H1 (cell line): Measurements from ENCODE around the gene PRIMPOL. TPM values are rescaled to one million over a fixed set of nuclear protein-coding genes. Genes with fewer than 3 reads are reported as not detected.

Experiments
- CTCF ChIA-PET: fragments of 300-600 bp; sonication (Branson Sonifier 250); formaldehyde crosslinking; loops from one replicate; lab custom pipeline; 2021; ENCODE audit not compliant: partially characterized antibody; lab: Charles Lee
- POLR2A ChIA-PET: fragments of 300-600 bp; sonication (Branson Sonifier 250); formaldehyde crosslinking; loops from one replicate; lab custom pipeline; 2021; ENCODE audit warnings: inconsistent platforms; ENCODE audit not compliant: partially characterized antibody; lab: Charles Lee
- DNase-seq, 2 experiments: peaks; one replicate each; pipeline versions ENCODE4 v3.0.0 to v3.0.0-alpha.2; 2010 to 2022; ENCODE audit warnings: low spot score in 2 of 2, low read depth in 1 of 2, mixed read lengths in 1 of 2
- FAIRE-seq: peaks from 2 replicates; lab custom pipeline; 2011; peaks lifted over from hg19 to GRCh38; lab: Jason Lieb, UNC
- H2AFZ ChIP-seq: 2 replicates; pipeline ENCODE4 v1.8.1; 2012; ENCODE audit warnings: low read length, inconsistent platforms
- H2AK5ac ChIP-seq: 2 replicates; pipeline ENCODE4 v1.6.1; 2013; ENCODE audit warnings: low read depth, low read length
- H2BK120ac ChIP-seq: replicated peaks from 2 replicates; pipeline ENCODE3; 2013; ENCODE audit warnings: low read depth, low read length, inconsistent platforms
- H2BK12ac ChIP-seq: 2 replicates; pipeline ENCODE4 v1.6.1; 2013; ENCODE audit warnings: low read depth, low read length
- H2BK15ac ChIP-seq: 2 replicates; pipeline ENCODE4 v1.6.1; 2013; ENCODE audit warnings: low read length
- H2BK20ac ChIP-seq: 2 replicates; pipeline ENCODE4 v1.6.1; 2013; ENCODE audit warnings: low read length
- H2BK5ac ChIP-seq: 2 replicates; pipeline ENCODE4 v1.6.1; 2013; ENCODE audit warnings: low read depth, low read length
- H3K14ac ChIP-seq: 2 replicates; pipeline ENCODE4 v1.6.1; 2013; ENCODE audit warnings: inconsistent platforms; ENCODE audit not compliant: insufficient read length
- H3K18ac ChIP-seq: 2 replicates; pipeline ENCODE4 v1.6.1; 2013; ENCODE audit warnings: low read length; ENCODE audit errors: extremely low read depth
- H3K23ac ChIP-seq: 2 replicates; pipeline ENCODE4 v1.6.1; 2013; ENCODE audit warnings: inconsistent platforms; ENCODE audit not compliant: insufficient read length
- H3K23me2 ChIP-seq: 2 replicates; pipeline ENCODE4 v1.6.1; 2013; ENCODE audit warnings: low read depth, low read length
- H3K27ac ChIP-seq: 2 replicates; pipeline ENCODE4 v1.6.1; 2011; ENCODE audit warnings: low read depth, low read length, inconsistent platforms
- H3K27me3 ChIP-seq, 4 experiments: replicated peaks in 1 of 4; 1 replicate in 1 of 4; 2 replicates in 3 of 4; pipeline versions ENCODE4 v1.6.1 to v1.8.1; 2011 to 2013; ENCODE audit warnings: low read length in 3 of 4, mild to moderate bottlenecking in 3 of 4, inconsistent platforms in 2 of 4, mixed read lengths in 2 of 4, moderate library complexity in 1 of 4; ENCODE audit not compliant: control insufficient read depth in 3 of 4, insufficient read depth in 3 of 4; ENCODE audit errors: extremely low read depth in 1 of 4
- H3K36me3 ChIP-seq, 4 experiments: 2 replicates each; pipeline versions ENCODE4 v1.6.1 to v1.8.1; 2011 to 2013; ENCODE audit warnings: mild to moderate bottlenecking in 4 of 4, low read length in 3 of 4, moderate library complexity in 2 of 4, control low read depth in 1 of 4, inconsistent platforms in 1 of 4; ENCODE audit not compliant: insufficient read depth in 4 of 4, control insufficient read depth in 2 of 4
- H3K4ac ChIP-seq: replicated peaks from 2 replicates; pipeline ENCODE3; 2013; ENCODE audit warnings: low read length, low read depth, mixed read lengths, inconsistent platforms; ENCODE audit not compliant: insufficient read length
- H3K4me1 ChIP-seq, 4 experiments: replicated peaks in 1 of 4; 1 replicate in 1 of 4; 2 replicates in 3 of 4; pipeline versions ENCODE4 v1.6.1 to v1.8.1; 2011 to 2013; ENCODE audit warnings: low read length in 3 of 4, inconsistent platforms in 2 of 4, mixed read lengths in 1 of 4; ENCODE audit not compliant: insufficient read depth in 4 of 4, control insufficient read depth in 3 of 4
- H3K4me2 ChIP-seq, 2 experiments: 2 replicates each; pipeline versions ENCODE4 v1.6.1 to v1.8.1; 2011 to 2013; ENCODE audit warnings: low read depth in 2 of 2, low read length in 2 of 2, control low read depth in 1 of 2, inconsistent platforms in 1 of 2, mild to moderate bottlenecking in 1 of 2; ENCODE audit not compliant: insufficient read depth in 1 of 2
- H3K4me3 ChIP-seq, 4 experiments: fragments of 200-600, 300-600 bp in 1 of 4; sonication (generic), shearing (Covaris generic), sonication (Bioruptor Twin) in 1 of 4; 2 replicates each; pipeline versions ENCODE4 v1.5.1 to v1.8.1; 2011 to 2016; ENCODE audit warnings: low read length in 4 of 4, low read depth in 3 of 4, control low read depth in 2 of 4, inconsistent platforms in 2 of 4, mild to moderate bottlenecking in 2 of 4, mixed read lengths in 1 of 4, moderate library complexity in 1 of 4; ENCODE audit not compliant: insufficient read depth in 2 of 4; ENCODE audit errors: extremely low read depth in 1 of 4
- H3K56ac ChIP-seq: replicated peaks from 2 replicates; pipeline ENCODE3; 2013; ENCODE audit warnings: low read depth, mild to moderate bottlenecking, mixed read lengths, low read length, inconsistent platforms; ENCODE audit not compliant: insufficient read length
- H3K79me1 ChIP-seq: 2 replicates; pipeline ENCODE4 v1.6.1; 2013; ENCODE audit warnings: low read depth, low read length, control low read depth
- H3K79me2 ChIP-seq, 2 experiments: 2 replicates each; pipeline versions ENCODE4 v1.6.1 to v1.8.1; 2012 to 2013; ENCODE audit warnings: low read length in 2 of 2, mild to moderate bottlenecking in 2 of 2, inconsistent platforms in 1 of 2; ENCODE audit not compliant: insufficient read depth in 2 of 2, control insufficient read depth in 1 of 2
- H3K9ac ChIP-seq, 4 experiments: replicated peaks in 1 of 4; 1 replicate in 1 of 4; 2 replicates in 3 of 4; pipeline versions ENCODE4 v1.6.1 to v1.8.1; 2011 to 2013; ENCODE audit warnings: low read depth in 3 of 4, low read length in 3 of 4, control low read depth in 2 of 4, mild to moderate bottlenecking in 2 of 4, moderate library complexity in 2 of 4, inconsistent platforms in 1 of 4; ENCODE audit errors: extremely low read depth in 1 of 4
- H3K9me3 ChIP-seq, 2 experiments: 2 replicates each; pipeline versions ENCODE4 v1.6.1 to v1.8.1; 2012 to 2013; ENCODE audit warnings: mild to moderate bottlenecking in 2 of 2, moderate library complexity in 2 of 2, control low read depth in 1 of 2, inconsistent platforms in 1 of 2, low read depth in 1 of 2, low read length in 1 of 2, mixed read lengths in 1 of 2; ENCODE audit not compliant: insufficient read depth in 2 of 2
- H4K20me1 ChIP-seq, 2 experiments: replicated peaks in 1 of 2; 2 replicates each; pipeline versions ENCODE3 to v1.8.1; 2011 to 2013; ENCODE audit warnings: inconsistent platforms in 2 of 2, low read length in 2 of 2, mild to moderate bottlenecking in 1 of 2; ENCODE audit not compliant: insufficient read depth in 2 of 2, control insufficient read depth in 1 of 2
- H4K5ac ChIP-seq: 2 replicates; pipeline ENCODE4 v1.6.1; 2013; ENCODE audit warnings: low read length, low read depth, mixed read lengths, inconsistent platforms; ENCODE audit not compliant: insufficient read length
- H4K8ac ChIP-seq: 2 replicates; pipeline ENCODE4 v1.8.0; 2013; ENCODE audit warnings: mild to moderate bottlenecking, moderate library complexity, low read length, inconsistent platforms; ENCODE audit not compliant: insufficient read depth; ENCODE audit errors: extremely low read depth
- H4K91ac ChIP-seq: replicated peaks from 2 replicates; pipeline ENCODE3; 2013; ENCODE audit warnings: low read length, mixed read lengths, inconsistent platforms; ENCODE audit not compliant: insufficient read length
- BACH1 ChIP-seq: IDR thresholded peaks from 2 replicates; pipeline ENCODE4 v1.6.1; 2012; ENCODE audit warnings: low read length, improper control_type of control experiment
- BRCA1 ChIP-seq: IDR thresholded peaks from 2 replicates; pipeline ENCODE4 v1.6.1; 2012; ENCODE audit warnings: low read depth, low read length, improper control_type of control experiment
- GABPA ChIP-seq: IDR thresholded peaks from 2 replicates; pipeline ENCODE4 v1.6.1; 2011; ENCODE audit warnings: mild to moderate bottlenecking, low read length, moderate library complexity, borderline replicate concordance; ENCODE audit not compliant: insufficient read depth
- HDAC2 ChIP-seq, 2 experiments: fragments of 300-600 bp in 1 of 2; sonication (generic) in 1 of 2; IDR thresholded peaks; 2 replicates each; pipeline ENCODE4 v1.6.1; 2011 to 2012; ENCODE audit warnings: low read depth in 2 of 2, low read length in 2 of 2, mild to moderate bottlenecking in 2 of 2, moderate library complexity in 2 of 2, borderline replicate concordance in 1 of 2, inconsistent platforms in 1 of 2
- KDM4A ChIP-seq: IDR thresholded peaks from one replicate; pipeline ENCODE4 v1.7.1; 2012; ENCODE audit warnings: low read depth, mild to moderate bottlenecking, moderate library complexity, low read length, inconsistent platforms; ENCODE audit not compliant: severe bottlenecking
- POLR2A ChIP-seq, 2 experiments: IDR thresholded peaks; 1 replicate in 1 of 2; 2 replicates in 1 of 2; pipeline ENCODE4 v1.6.1; 2011; ENCODE audit warnings: low read depth in 2 of 2, low read length in 2 of 2, mild to moderate bottlenecking in 2 of 2; ENCODE audit errors: control extremely low read depth in 1 of 2
- POLR2AphosphoS5 ChIP-seq: IDR thresholded peaks from 2 replicates; pipeline ENCODE4 v1.6.1; 2011; ENCODE audit warnings: low read depth, low read length
- RBBP5 ChIP-seq: IDR thresholded peaks from 2 replicates; pipeline ENCODE4 v1.7.1; 2012; ENCODE audit warnings: low read depth, mild to moderate bottlenecking, inconsistent platforms, low read length, moderate library complexity, borderline replicate concordance
- TBP ChIP-seq: IDR thresholded peaks from 2 replicates; pipeline ENCODE4 v1.6.1; 2011; ENCODE audit warnings: low read depth, low read length, improper control_type of control experiment
- TCF12 ChIP-seq: IDR thresholded peaks from 2 replicates; pipeline ENCODE4 v1.6.1; 2011; ENCODE audit warnings: low read depth, mild to moderate bottlenecking, low read length
- WGBS, 2 experiments: shearing (Covaris generic) in 1 of 2; methylation state at CpG; one replicate each; pipeline versions ENCODE4 v1.1.6 to v1.1.7; 2013 to 2015; ENCODE audit warnings: low lambda C conversion rate in 2 of 2, mixed read lengths in 2 of 2, inconsistent platforms in 1 of 2, low coverage in 1 of 2, missing lambda C conversion rate in 1 of 2; ENCODE audit not compliant: insufficient replicate concordance in 2 of 2, insufficient coverage in 1 of 2, insufficient read length in 1 of 2; ENCODE audit errors: extremely low coverage in 1 of 2, missing lambda C conversion rate in 1 of 2; 5-methylcytosine and 5-hydroxymethylcytosine counted together
- polyA plus RNA-seq, 7 experiments: library from polyadenylated mRNA; depleted of rRNA in 3 of 7; stranded (reverse) in 5 of 7; unstranded in 2 of 7; fragments of >200 nt in 5 of 7; fragments of 200-250 nt in 2 of 7; gene quantifications; 1 replicate in 5 of 7; 2 replicates in 1 of 7; 4 replicates in 1 of 7; pipeline versions ENCODE4 v1.2.1 to v1.2.3, GENCODE V29; 2011 to 2013; ENCODE audit warnings: missing spikeins in 2 of 7, mixed read lengths in 2 of 7
- total RNA-seq: library from RNA; stranded (reverse); fragmentation: NEBNext Ultra II Directional; extraction: Animal tissue kit (Norgen Biotek cat#: 25700); gene quantifications from 2 replicates; pipeline ENCODE4 v1.2.1, GENCODE V29; 2021

Gene PRIMPOL
- total and polyA plus RNA-seq, 2 of the 8 experiments (the other 6 are each of a cell fraction or from before 2014, with no cell fraction given) = 4.4 to 6.7 TPM

- H3K4ac ChIP-seq = no peak overlapping the region
- peak overlapping the region; percentile 72 to 86 (median 75) for H3K9ac ChIP-seq
- CTCF ChIA-PET = interaction anchor here (1.0 to 1.8 kb wide), 2 partner anchors 80 to 383 kb away, joined by 3 to 5 read pairs; no protein-coding TSS in a partner anchor
- H3K79me2 ChIP-seq = peaks cover 6 to 51% of the 10 kb centered on the region in 2 experiments
- H3K79me1 ChIP-seq = no peaks in the 10 kb centered on the region
- peak overlapping the region; percentile 71 for H3K56ac ChIP-seq
- peak in 1 of 2 experiments; percentile 58 for DNase-seq
- H3K36me3 ChIP-seq = peaks cover 0 to 5% (median 0%) of the 10 kb centered on the region in 4 experiments; a peak in 1 of 8 replicates
- peak overlapping the region; percentile 71; the same call in 1 of the 2 replicates for H3K27ac ChIP-seq
- no peak overlapping the region for H2BK20ac ChIP-seq
- H3K23ac ChIP-seq = no peak overlapping the region
- 0 out of 2 replicates have a peak overlapping the region, but pooled peaks have one; percentile 87 for H4K8ac ChIP-seq
- 3% methylated on average over 27 of the region's 52 CpGs; no CpG with 5 or more reads in 1 of the 2 experiments for WGBS, 2 experiments
- H2AFZ ChIP-seq = no peak overlapping the region
- peak overlapping the region; percentile 54 to 93 (median 78) for H3K4me3 ChIP-seq
- POLR2A ChIA-PET = interaction anchor here (0.8 to 2.2 kb wide), 12 partner anchors 8 to 301 kb away, joined by 3 to 8 read pairs (median 4); no protein-coding TSS in a partner anchor
- no peak overlapping the region for H2BK120ac ChIP-seq
- no peak overlapping the region for H2BK15ac ChIP-seq
- H3K9me3 ChIP-seq = no peaks in the 10 kb centered on the region
- peak; percentile 52 for TF ChIP-seq KDM4A
- TF ChIP-seq GABPA = no peak
- peak; percentile 34 to 56; a peak in 2 of 3 replicates for TF ChIP-seq POLR2A (IDR thresholded peaks at IDR 0.05; ENCODE audit: control extremely low read depth in 1 of 2, low read depth in 2 of 2, low read length in 2 of 2)
- TF ChIP-seq POLR2AphosphoS5 = peak; percentile 54; the same call in 1 of the 2 replicates
- no peak for TF ChIP-seq BRCA1
- TF ChIP-seq TCF12 = no peak
- TF ChIP-seq RBBP5 = peak; percentile 31
- TF ChIP-seq BACH1 = no peak
- TF ChIP-seq HDAC2 (IDR thresholded peaks at IDR 0.05; ENCODE audit: borderline replicate concordance in 1 of 2, low read depth in 2 of 2, low read length in 2 of 2) = 0 out of 4 replicates have a peak, but pooled peaks of 1 of the 2 experiments have one; percentile 8
- no peak for TF ChIP-seq TBP
- TF ChIP-seq, all 59 proteins: peak for 5
- Histone ChIP-seq H3K4me2 (peak overlapping the region; percentile 95 to 98), H3K23me2 (peaks cover 13% of the 10 kb centered on the region), H2BK12ac (peak overlapping the region; percentile 53; the same call in 1 of the 2 replicates), H2BK5ac (peak overlapping the region; percentile 30), H2AK5ac (no peak overlapping the region; the same call in 1 of the 2 replicates), H3K18ac (peak overlapping the region; percentile 48; the same call in 1 of the 2 replicates), H4K5ac (no peak overlapping the region), H3K27me3 (no peaks in the 10 kb centered on the region), H3K4me1 (peaks cover 6 to 26% (median 13%) of the 10 kb centered on the region in 4 experiments), H3K14ac (no peak overlapping the region), H4K20me1 (peaks cover 0 to 9% of the 10 kb centered on the region in 2 experiments), H4K91ac (no peak overlapping the region)
- FAIRE-seq = no peak
Measured at GRCh38 chr4:184648313-184649025, 1.1 kb upstream of the PRIMPOL start.
